IgD-negative memory B cell (primary cell): ENCODE results near the gene LPP. TPM values are rescaled to one million over a fixed set of nuclear protein-coding genes. Genes with fewer than 3 reads are reported as not detected.
"Not testable (repeated sequence)": the region's sequence is repeated elsewhere in the genome, so short reads cannot be mapped to it uniquely, and the experiment has no call there.

Experiments
- H3K27ac Mint-ChIP-seq, 3 donors: one replicate each; pipeline ENCODE4 v1.8.0; 2020 to 2022; ENCODE audit warnings: mild to moderate bottlenecking in 3 of 3, mixed read lengths in 3 of 3, moderate library complexity in 1 of 3
- H3K27me3 Mint-ChIP-seq: one replicate; pipeline ENCODE4 v1.8.0; 2021; ENCODE audit warnings: mixed read lengths
- H3K36me3 Mint-ChIP-seq: one replicate; pipeline ENCODE4 v1.8.0; 2020; ENCODE audit warnings: mild to moderate bottlenecking, mixed read lengths
- H3K4me1 Mint-ChIP-seq, 3 donors: one replicate each; pipeline ENCODE4 v1.8.0; 2020 to 2022; ENCODE audit warnings: mixed read lengths in 3 of 3, mild to moderate bottlenecking in 1 of 3
- H3K4me3 Mint-ChIP-seq, 4 donors: one replicate each; pipeline ENCODE4 v1.8.0; 2020 to 2022; ENCODE audit warnings: mild to moderate bottlenecking in 4 of 4, mixed read lengths in 4 of 4, moderate library complexity in 3 of 4
- H3K9me3 Mint-ChIP-seq, 3 donors: one replicate each; pipeline ENCODE4 v1.8.0; 2020 to 2021; ENCODE audit warnings: mixed read lengths in 3 of 3, mild to moderate bottlenecking in 1 of 3
- polyA plus RNA-seq: library from polyadenylated mRNA; unstranded; fragments of 300-500 nt; fragmentation: Illumina TruSeq; gene quantifications from one replicate; pipeline ENCODE4 v1.2.3, GENCODE V29; 2021

The LPP gene
- polyA plus RNA-seq, 1 donor from 2014 or later: 29.2 TPM

- not testable (repeated sequence) for H3K27ac Mint-ChIP-seq
Measured at GRCh38 chr3:188636292-188636691, 482.3 kb downstream of the LPP start.

GRCh38 chr3:188641076-188641475, 487.1 kb downstream of the LPP start:
- Mint-ChIP-seq H3K36me3 (peaks cover 3% of the 10 kb centered on the region), H3K4me1 (peaks cover 0 to 5% (median under 1%) of the 10 kb centered on the region in 3 donors), H3K27ac (no peak overlapping the region), H3K4me3 (no peak overlapping the region), H3K9me3 (no peaks in the 10 kb centered on the region), H3K27me3 (no peaks in the 10 kb centered on the region)

More at GRCh38 chr3:188636292-188636691, 482.3 kb downstream of the LPP start:
- not testable (repeated sequence) for H3K9me3 Mint-ChIP-seq, H3K4me3 Mint-ChIP-seq, H3K27me3 Mint-ChIP-seq, H3K36me3 Mint-ChIP-seq, H3K4me1 Mint-ChIP-seq

- no peak overlapping the region for H3K27ac Mint-ChIP-seq
- peaks cover 1% of the 10 kb centered on the region for H3K36me3 Mint-ChIP-seq
- H3K27me3 Mint-ChIP-seq: no peaks in the 10 kb centered on the region
- peaks cover 5 to 14% (median 10%) of the 10 kb centered on the region in 3 donors for H3K4me1 Mint-ChIP-seq
- peak overlapping the region in 1 of 4 donors; percentile 53 for H3K4me3 Mint-ChIP-seq
- H3K9me3 Mint-ChIP-seq: no peaks in the 10 kb centered on the region
Measured at GRCh38 chr3:188643736-188644135, 489.8 kb downstream of the LPP start.

DNA sequence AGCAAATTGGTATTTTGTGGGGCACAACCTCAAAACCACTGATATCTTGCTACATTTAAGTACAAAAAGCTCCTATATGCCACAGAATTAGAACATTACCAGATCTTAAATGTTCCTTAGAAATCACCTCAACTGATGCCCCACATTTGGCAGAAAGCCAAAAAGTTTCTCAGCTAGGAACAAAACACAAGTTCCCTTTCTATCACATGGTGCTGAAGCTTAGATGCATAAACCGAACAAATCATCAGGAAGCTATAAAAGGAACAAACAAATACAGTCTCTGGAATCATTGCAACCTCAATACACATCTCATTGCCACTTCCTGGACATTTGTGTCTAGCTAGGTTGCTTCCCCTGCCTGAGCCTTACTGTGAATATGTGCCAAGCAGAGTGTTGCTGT, 492.6 kb downstream of the LPP start:
- Mint-ChIP-seq H3K36me3 (peaks cover 7% of the 10 kb centered on the region), H3K27me3 (no peaks in the 10 kb centered on the region), H3K4me1 (peaks cover 5 to 14% (median 10%) of the 10 kb centered on the region in 3 donors), H3K9me3 (peaks cover 0 to 2% (median 0%) of the 10 kb centered on the region in 3 donors), H3K27ac (peak overlapping the region in 2 of 3 donors; percentile 10 to 43), H3K4me3 (no peak overlapping the region)

- peaks cover 5 to 14% (median 10%) of the 10 kb centered on the region in 3 donors for H3K4me1 Mint-ChIP-seq
- H3K27ac Mint-ChIP-seq: peak overlapping the region in 1 of 3 donors; percentile 43
- H3K9me3 Mint-ChIP-seq: peaks cover 0 to 2% (median 0%) of the 10 kb centered on the region in 3 donors
- H3K27me3 Mint-ChIP-seq: no peaks in the 10 kb centered on the region
- peaks cover 8% of the 10 kb centered on the region for H3K36me3 Mint-ChIP-seq
- peak overlapping the region in 1 of 4 donors; percentile 52 for H3K4me3 Mint-ChIP-seq
Measured at GRCh38 chr3:188647237-188647636, 493.3 kb downstream of the LPP start.

DNA sequence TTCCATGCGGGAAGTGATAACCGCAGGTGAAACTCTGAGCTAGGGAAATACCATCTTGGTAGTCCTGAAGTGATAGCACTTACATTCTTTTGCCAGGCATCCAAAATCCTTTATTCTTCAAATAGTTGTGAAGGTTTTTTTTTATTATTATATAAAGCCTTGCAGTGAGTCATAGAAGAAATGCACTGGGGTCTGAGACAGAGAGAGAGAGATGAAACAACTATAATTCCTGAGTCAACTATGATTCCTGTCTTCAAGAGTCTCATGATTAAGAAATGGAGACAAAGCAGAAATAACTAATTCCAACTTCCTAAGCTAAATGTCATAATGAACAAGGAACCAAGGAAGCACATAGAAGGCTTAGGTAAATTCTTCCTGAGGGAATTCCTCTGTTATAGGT, 495.6 kb downstream of the LPP start:
- H3K27ac Mint-ChIP-seq: no peak overlapping the region
- peaks cover 5 to 10% (median 10%) of the 10 kb centered on the region in 3 donors for H3K4me1 Mint-ChIP-seq
- H3K36me3 Mint-ChIP-seq: peaks cover 10% of the 10 kb centered on the region
- peaks cover 0 to 2% (median 0%) of the 10 kb centered on the region in 3 donors for H3K9me3 Mint-ChIP-seq
- no peak overlapping the region for H3K4me3 Mint-ChIP-seq
- no peaks in the 10 kb centered on the region for H3K27me3 Mint-ChIP-seq

DNA sequence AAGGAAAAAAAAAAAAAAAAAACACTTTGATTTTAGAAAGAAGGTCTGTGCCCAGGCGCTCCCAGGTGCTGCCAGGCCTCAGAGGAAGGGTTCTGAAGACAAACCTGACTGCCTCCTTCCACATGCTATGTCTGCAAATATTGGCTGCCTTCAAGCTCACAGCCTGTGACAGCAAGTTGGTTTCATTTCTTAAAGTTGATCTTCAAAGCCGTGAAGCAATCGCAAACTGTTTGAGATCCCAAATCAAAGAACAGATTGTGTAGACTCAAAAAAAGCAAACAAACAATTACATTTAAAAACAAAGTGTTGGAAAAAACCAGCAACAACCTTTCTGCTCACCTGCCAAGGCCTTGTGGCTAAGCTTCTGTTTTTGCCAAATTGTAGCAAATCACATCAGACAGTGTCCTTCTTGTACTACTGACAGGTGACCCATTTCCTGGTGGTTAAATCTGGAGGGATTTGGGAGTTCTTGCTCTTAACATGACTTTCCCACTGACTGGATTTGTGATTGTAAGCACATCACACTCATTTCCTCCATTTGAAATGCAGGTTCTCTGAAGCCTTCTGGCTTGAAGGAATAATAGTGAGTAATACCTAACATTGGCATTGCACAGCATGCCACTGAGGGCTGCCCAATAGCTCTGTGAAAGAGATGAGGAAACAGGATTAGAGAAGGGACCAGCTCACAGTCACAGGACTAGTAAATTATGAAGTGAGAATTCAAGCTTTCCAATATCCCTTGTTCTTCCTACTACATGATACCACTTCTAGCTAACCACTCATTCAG, 502.4 kb downstream of the LPP start:
- no peak overlapping the region for H3K4me3 Mint-ChIP-seq
- peaks cover 6% of the 10 kb centered on the region for H3K36me3 Mint-ChIP-seq
- H3K4me1 Mint-ChIP-seq: peaks cover 1 to 9% (median 2%) of the 10 kb centered on the region in 3 donors
- H3K9me3 Mint-ChIP-seq: no peaks in the 10 kb centered on the region
- no peak overlapping the region for H3K27ac Mint-ChIP-seq
- no peaks in the 10 kb centered on the region for H3K27me3 Mint-ChIP-seq

- H3K4me3 Mint-ChIP-seq: no peak overlapping the region
- H3K27ac Mint-ChIP-seq: no peak overlapping the region
- no peaks in the 10 kb centered on the region for H3K9me3 Mint-ChIP-seq
- peaks cover 2 to 9% (median 3%) of the 10 kb centered on the region in 3 donors for H3K4me1 Mint-ChIP-seq
- no peaks in the 10 kb centered on the region for H3K27me3 Mint-ChIP-seq
- peaks cover 3% of the 10 kb centered on the region for H3K36me3 Mint-ChIP-seq
Measured at GRCh38 chr3:188658606-188659005, 504.6 kb downstream of the LPP start.

GRCh38 chr3:188659449-188660090, 505.6 kb downstream of the LPP start:
- H3K27ac Mint-ChIP-seq: no peak overlapping the region
- no peaks in the 10 kb centered on the region for H3K27me3 Mint-ChIP-seq
- no peak overlapping the region for H3K4me3 Mint-ChIP-seq
- H3K9me3 Mint-ChIP-seq: no peaks in the 10 kb centered on the region
- peaks cover 2 to 9% (median 3%) of the 10 kb centered on the region in 3 donors for H3K4me1 Mint-ChIP-seq
- H3K36me3 Mint-ChIP-seq: peaks cover 3% of the 10 kb centered on the region

DNA sequence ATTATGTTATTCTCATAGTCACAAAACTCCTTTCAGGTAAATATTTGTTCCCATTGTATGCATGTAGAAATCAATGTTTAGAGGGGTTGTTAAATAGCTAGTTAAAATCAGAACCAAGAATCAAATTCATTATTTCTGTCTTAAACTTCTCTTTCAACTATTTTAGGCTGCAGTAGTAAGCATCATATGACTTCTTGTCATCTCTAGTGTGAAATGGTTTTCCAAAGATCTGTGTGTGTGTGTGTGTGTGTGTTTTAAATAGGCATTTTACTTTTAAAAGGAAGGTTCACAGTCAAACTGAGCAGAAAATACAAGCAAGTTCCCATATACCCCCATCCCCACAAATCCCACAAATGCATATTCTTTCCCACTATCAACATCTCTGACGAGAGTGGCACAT, 506.5 kb downstream of the LPP start:
- Mint-ChIP-seq H3K4me1 (peaks cover 2 to 9% (median 3%) of the 10 kb centered on the region in 3 donors), H3K27me3 (no peaks in the 10 kb centered on the region), H3K27ac (no peak overlapping the region), H3K9me3 (no peaks in the 10 kb centered on the region), H3K36me3 (peaks cover 1% of the 10 kb centered on the region), H3K4me3 (no peak overlapping the region)

DNA sequence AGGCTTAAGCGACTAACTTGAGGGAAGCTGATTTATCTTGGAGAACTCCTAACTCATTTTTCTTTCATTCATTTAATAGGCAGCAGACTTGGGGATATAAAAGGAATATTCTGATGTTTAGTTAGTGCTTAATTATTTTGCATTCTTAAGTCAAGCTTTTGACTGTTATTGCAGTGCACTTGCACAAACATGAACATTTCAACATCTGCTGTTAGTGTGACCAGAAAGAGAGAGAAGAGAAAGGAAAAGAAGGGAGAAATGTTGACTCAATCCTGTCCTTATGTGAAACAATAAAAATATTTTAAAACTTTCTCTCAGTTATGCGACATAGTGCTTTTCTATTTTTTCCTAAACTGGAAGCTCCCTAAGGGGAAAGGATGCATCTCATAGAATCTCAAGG, 507.8 kb downstream of the LPP start:
- Mint-ChIP-seq H3K36me3 (peaks cover 4% of the 10 kb centered on the region), H3K4me3 (no peak overlapping the region), H3K27ac (no peak overlapping the region), H3K9me3 (no peaks in the 10 kb centered on the region), H3K4me1 (peaks cover 2 to 9% (median 3%) of the 10 kb centered on the region in 3 donors), H3K27me3 (no peaks in the 10 kb centered on the region)

GRCh38 chr3:188662214-188662613, 508.3 kb downstream of the LPP start:
- Mint-ChIP-seq H3K27ac (no peak overlapping the region), H3K4me3 (no peak overlapping the region), H3K4me1 (peaks cover 2 to 9% (median 3%) of the 10 kb centered on the region in 3 donors), H3K9me3 (no peaks in the 10 kb centered on the region), H3K27me3 (no peaks in the 10 kb centered on the region), H3K36me3 (peaks cover 4% of the 10 kb centered on the region)

- peaks cover 4% of the 10 kb centered on the region for H3K36me3 Mint-ChIP-seq
- no peaks in the 10 kb centered on the region for H3K9me3 Mint-ChIP-seq
- no peak overlapping the region for H3K27ac Mint-ChIP-seq
- peaks cover 2 to 9% (median 3%) of the 10 kb centered on the region in 3 donors for H3K4me1 Mint-ChIP-seq
- no peaks in the 10 kb centered on the region for H3K27me3 Mint-ChIP-seq
- no peak overlapping the region for H3K4me3 Mint-ChIP-seq
Measured at GRCh38 chr3:188662795-188663194, 508.8 kb downstream of the LPP start.

DNA sequence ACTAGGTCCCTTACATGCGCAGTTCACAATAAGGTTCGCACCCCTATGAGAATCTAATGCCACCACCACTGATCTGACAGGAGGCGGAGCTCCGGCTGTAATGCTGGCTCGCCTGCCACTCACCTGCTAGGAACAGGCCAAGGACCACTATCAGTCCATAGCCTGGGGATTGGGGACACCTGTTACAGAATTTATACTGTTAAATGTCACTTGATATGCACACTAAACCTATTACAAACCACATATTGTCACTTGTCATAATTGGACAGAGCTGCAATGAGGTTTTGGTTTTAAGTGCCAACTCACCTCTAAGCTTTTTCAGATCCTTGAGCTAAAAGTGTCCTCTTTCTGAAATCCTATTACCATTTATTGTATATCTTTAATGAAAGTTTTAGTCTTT, 509.9 kb downstream of the LPP start:
- Mint-ChIP-seq H3K4me1 (peaks cover 1 to 10% (median 4%) of the 10 kb centered on the region in 3 donors), H3K27me3 (no peaks in the 10 kb centered on the region), H3K27ac (no peak overlapping the region), H3K9me3 (peaks cover 0 to 1% (median 0%) of the 10 kb centered on the region in 3 donors), H3K36me3 (peaks cover 6% of the 10 kb centered on the region), H3K4me3 (no peak overlapping the region)

GRCh38 chr3:188664795-188665194, 510.8 kb downstream of the LPP start:
- no peak overlapping the region for H3K4me3 Mint-ChIP-seq
- no peaks in the 10 kb centered on the region for H3K27me3 Mint-ChIP-seq
- H3K9me3 Mint-ChIP-seq: peaks cover 0 to 4% (median 0%) of the 10 kb centered on the region in 3 donors
- no peak overlapping the region for H3K27ac Mint-ChIP-seq
- peaks cover 1 to 13% (median 6%) of the 10 kb centered on the region in 3 donors for H3K4me1 Mint-ChIP-seq
- H3K36me3 Mint-ChIP-seq: peaks cover 10% of the 10 kb centered on the region
